ENCODE data around the gene IGSF23. TPM values are rescaled to one million over a fixed set of nuclear protein-coding genes. Genes with fewer than 3 reads are reported as not detected.
"Not testable (repeated sequence)": the region's sequence is repeated elsewhere in the genome, so short reads cannot be mapped to it uniquely, and the experiment has no call there.

Gene IGSF23
- total RNA-seq, 1 donor from 2014 or later = not detected

GRCh38 chr19:44683434-44684210 is 70.3 kb downstream of the IGSF23 start:
- FAIRE-seq = no peak
- no peak for DNase-seq (ENCODE audit: low spot score in 2 of 2)

GRCh38 chr19:44684396-44684795 is 71.0 kb downstream of the IGSF23 start:
- not testable (repeated sequence) for DNase-seq (ENCODE audit: low spot score in 2 of 2); FAIRE-seq

- DNase-seq (ENCODE audit: low spot score in 2 of 2) (no peak), FAIRE-seq (no peak)
Measured at GRCh38 chr19:44684892-44685863, 71.8 kb downstream of the IGSF23 start.

- no peak for DNase-seq (ENCODE audit: low spot score in 2 of 2)
- no peak for FAIRE-seq
Measured at GRCh38 chr19:44685877-44686276, 72.5 kb downstream of the IGSF23 start.

Small RNA genes within 50 kb of the gene (small RNA-seq; reads per million reads assigned to genes)
- gene AC243964.1 = not detected

Other genes with a start within 250 kb of the IGSF23 start
- gene ZNF285, start 212.0 kb upstream of the IGSF23 start, total RNA-seq = 30.2 TPM
- gene ZNF229, start 165.1 kb upstream of the IGSF23 start, total RNA-seq = 30.6 TPM
- gene ZNF180, start 113.0 kb upstream of the IGSF23 start, total RNA-seq = 19.2 TPM
- gene CEACAM20, start 83.9 kb upstream of the IGSF23 start, total RNA-seq = not detected
- gene PVR, start 30.3 kb downstream of the IGSF23 start, total RNA-seq = 23.2 TPM
- gene CEACAM19, start 57.9 kb downstream of the IGSF23 start, total RNA-seq = 0.82 TPM
- not detected for gene CEACAM16, start 85.6 kb downstream of the IGSF23 start, total RNA-seq
- gene BCL3, start 135.1 kb downstream of the IGSF23 start, total RNA-seq = 0.41 TPM
- gene CBLC, start 164.3 kb downstream of the IGSF23 start, total RNA-seq = not detected
- 5.7 TPM for gene BCAM, start 195.5 kb downstream of the IGSF23 start, total RNA-seq
- gene NECTIN2, start 232.7 kb downstream of the IGSF23 start, total RNA-seq = 26.1 TPM